ENCODE measurements around the gene RAD51B.
A peak's percentile ranks its signal among the peaks of the same experiment; 100 is the strongest.

RAD51B gene

DNA sequence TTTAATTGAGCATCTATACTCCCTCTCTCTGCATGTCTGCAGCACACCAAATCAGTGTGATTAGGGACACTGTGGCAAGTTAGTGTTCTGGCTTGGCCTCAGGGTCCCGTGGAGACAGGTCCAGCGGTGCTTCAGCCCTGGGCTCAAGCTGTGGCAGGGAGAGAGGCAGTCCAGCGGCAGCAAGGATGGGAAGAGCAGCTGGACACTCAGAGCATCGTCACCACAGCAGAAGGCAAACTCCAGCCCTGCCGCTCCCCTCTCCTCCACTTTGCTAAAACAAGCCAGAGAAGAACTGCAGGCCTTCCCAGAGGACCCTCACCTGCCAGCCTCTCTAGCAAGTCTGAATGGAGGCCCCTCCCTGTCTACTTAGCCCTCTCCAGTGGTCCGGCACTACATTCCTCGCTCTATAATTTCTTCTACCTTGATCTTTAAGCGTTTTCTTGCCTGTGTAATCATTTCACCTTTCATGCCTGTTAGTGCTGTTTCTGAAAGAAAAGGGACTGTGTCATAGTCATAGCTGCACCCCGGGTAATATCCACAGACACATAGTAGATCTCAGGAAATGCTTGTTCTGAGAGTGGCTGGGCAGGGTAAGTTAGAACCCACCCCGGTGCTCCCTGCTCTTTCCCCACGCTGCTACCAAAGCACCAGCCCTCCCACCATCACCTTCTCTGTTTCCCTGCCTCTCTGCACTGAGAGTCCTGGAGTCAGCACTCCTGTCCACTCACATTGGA lies 951.1 kb downstream of the RAD51B start:
- no peak for DNase-seq

DNA sequence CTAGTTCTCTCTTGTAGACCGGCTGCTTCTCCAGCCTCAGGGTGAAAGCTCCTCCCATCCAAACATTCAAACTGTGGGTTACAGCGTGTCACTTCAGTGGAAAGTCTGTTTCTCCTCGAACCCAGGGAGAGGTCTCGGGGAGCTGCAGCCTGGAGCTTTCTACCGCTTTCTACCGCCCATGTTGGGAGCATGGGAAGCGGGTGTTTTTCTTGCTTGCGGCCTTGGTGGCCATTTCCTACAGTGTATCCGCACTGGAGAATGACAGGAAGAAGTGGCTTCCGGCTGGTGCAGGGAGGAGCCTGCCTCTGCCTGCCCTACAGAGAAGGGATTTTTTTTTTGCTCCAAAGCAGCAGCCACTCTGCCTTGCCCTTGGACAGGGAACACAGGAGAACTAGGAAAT lies 952.1 kb downstream of the RAD51B start:
- DNase-seq: peak; percentile 38 to 52

DNA sequence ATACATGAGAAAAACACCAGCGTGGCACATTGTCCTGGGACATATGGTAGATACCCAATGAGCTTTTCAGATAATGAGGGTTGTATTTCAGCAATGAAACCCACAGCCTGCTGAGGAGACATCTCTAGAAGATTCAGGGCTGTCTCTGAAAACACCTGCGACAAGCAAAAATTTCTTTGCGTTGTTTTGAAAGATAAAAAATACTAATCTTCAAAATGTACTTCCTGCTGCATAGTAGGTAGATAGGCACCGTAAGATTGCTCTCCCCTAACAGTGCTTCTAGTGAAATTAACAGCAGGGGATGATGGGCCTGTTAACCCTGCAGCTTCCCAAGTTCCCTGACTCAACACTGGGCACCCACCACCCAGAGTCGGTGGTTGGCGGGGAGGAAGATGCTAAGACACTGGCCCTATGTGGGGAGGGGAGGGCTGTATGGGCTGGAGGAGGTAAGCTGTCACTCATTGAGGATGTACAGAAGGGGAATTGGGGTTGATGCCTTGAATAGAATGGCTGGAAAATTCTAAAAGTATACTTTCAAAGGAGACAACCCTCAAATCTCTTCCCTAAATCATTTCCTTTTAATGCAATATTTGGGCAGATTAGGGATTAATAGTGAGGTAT lies 953.3 kb downstream of the RAD51B start:
- DNase-seq: no peak

DNA sequence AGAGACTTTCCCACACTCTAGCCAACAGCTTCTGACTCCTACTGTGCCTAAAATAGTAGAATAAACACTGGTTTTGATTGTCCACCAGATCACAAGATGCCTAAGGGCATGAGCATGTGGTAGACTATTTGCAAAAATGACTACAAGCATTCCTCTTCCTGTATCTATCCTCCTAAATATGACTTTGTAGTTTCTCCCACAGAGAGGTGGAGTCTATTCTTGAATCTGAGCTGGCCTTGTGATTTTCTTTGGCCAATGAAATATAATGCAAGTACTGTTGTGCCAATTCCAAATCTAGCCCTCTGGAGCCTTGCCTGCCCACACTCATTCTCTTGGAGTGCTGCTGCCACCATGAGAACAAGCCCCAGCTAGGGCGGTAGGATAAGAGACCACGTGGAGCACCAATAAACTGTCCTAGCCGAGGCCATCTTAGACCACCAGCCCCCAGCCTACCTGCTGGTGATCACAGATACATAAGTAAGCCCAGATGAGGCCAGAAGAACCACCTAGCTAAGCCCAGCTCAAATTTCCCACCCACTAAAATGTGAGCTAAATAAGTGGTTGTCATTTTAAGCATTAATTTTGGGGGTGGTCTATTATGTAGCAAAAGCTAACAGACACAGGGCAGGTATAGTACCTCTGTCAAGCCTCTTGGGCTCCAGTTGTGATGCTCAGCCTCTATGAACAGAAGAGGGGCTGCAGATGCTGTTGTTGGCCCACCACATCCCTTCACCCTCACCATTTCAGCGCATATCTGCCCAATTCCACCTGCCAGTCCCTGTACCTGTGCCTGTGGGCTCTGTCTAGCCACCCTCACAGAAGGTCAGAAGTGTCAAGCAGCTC lies 955.4 kb downstream of the RAD51B start:
- DNase-seq: peak; percentile 76 to 83

DNA sequence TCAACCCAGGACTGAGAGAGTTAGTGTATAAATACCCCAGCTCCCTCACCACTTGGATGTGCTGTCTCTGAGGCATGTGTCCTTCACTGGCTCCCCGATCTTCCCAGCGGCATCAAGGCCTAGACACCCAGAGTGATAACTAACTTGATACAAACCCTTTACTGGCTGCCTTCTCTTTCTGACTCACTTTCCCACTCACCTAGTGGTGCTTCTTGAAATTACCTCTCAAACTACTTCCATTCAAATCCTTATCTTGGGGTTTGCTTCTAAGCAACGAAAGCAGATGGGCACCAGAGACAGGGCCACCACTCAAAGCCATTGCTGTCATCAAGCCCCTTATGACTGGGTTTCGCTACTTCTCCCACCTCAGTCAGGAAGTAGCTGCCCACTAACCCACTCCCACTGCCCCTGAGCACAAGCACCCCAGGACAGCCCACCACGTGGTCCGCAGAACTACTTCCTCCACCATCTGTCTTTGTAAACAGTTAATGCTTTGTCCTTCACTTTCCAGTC lies 956.1 kb downstream of the RAD51B start:
- DNase-seq: peak; percentile 54 to 85

DNA sequence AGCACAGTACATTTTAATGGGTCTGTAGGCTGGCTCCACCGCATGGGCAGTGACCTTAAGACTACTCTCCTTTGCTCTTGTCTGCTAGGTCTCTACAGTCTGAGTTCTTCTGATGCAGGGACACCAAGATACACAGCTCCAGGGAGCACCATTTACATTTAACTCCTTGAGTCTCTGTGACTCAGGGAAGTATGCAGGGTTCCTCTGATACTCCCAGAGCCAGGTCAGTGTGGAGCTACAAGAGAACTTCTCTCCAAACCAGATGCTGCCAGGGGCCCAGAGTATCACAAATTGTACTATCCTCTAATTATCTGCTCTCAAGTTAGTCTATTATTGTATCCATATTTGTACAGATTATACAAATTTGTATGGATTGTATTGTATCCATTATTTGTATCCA lies 958.1 kb downstream of the RAD51B start:
- DNase-seq: no peak

Measured in inflammatory macrophage (primary cell).